Fibroblast of lung (primary cell): Measurements from ENCODE around the gene HOXA1. TPM values are rescaled to one million over a fixed set of nuclear protein-coding genes. Genes with fewer than 3 reads are reported as not detected.

Experiments
- DNase-seq, 2 donors: peaks; one replicate each; pipeline versions ENCODE4 v3.0.0 to v3.0.0-alpha.2; 2010; ENCODE audit warnings: low read depth in 2 of 2
- H2AFZ ChIP-seq: 2 replicates; pipeline ENCODE4 v1.5.1; 2012; ENCODE audit warnings: low read length, control low read depth, inconsistent platforms
- H3K27ac ChIP-seq: 2 replicates; pipeline ENCODE4 v1.5.1; 2011; ENCODE audit warnings: low read length, control low read depth; ENCODE audit not compliant: insufficient read depth
- H3K27me3 ChIP-seq: 2 replicates; pipeline ENCODE4 v1.5.1; 2011; ENCODE audit warnings: mild to moderate bottlenecking, low read length; ENCODE audit not compliant: control insufficient read depth, insufficient read depth
- H3K36me3 ChIP-seq: 2 replicates; pipeline ENCODE4 v1.5.1; 2011; ENCODE audit warnings: low read length; ENCODE audit not compliant: control insufficient read depth, insufficient read depth
- H3K4me1 ChIP-seq: 2 replicates; pipeline ENCODE4 v1.5.1; 2011; ENCODE audit warnings: low read length; ENCODE audit not compliant: control insufficient read depth, insufficient read depth; ENCODE audit errors: extremely low read depth
- H3K4me2 ChIP-seq: 2 replicates; pipeline ENCODE4 v1.5.1; 2011; ENCODE audit warnings: low read length, control low read depth; ENCODE audit not compliant: insufficient read depth; ENCODE audit errors: extremely low read depth
- H3K4me3 ChIP-seq, 4 experiments: fragments of 200-600 bp in 1 of 4; sonication (generic) in 1 of 4; replicated peaks in 1 of 4; 2 replicates each; pipeline ENCODE4 v1.5.1; 2011 to 2016; ENCODE audit warnings: low read length in 4 of 4, low read depth in 3 of 4, mild to moderate bottlenecking in 3 of 4, control low read depth in 2 of 4, inconsistent platforms in 1 of 4, mixed read lengths in 1 of 4; ENCODE audit not compliant: insufficient read depth in 1 of 4; ENCODE audit errors: control extremely low read depth in 1 of 4
- H3K79me2 ChIP-seq: 2 replicates; pipeline ENCODE4 v1.5.1; 2012; ENCODE audit warnings: mild to moderate bottlenecking, low read length, inconsistent platforms; ENCODE audit not compliant: control insufficient read depth, insufficient read depth
- H3K9ac ChIP-seq: 2 replicates; pipeline ENCODE4 v1.5.1; 2011; ENCODE audit warnings: mild to moderate bottlenecking, low read length, control low read depth; ENCODE audit not compliant: insufficient read depth
- H3K9me3 ChIP-seq: 2 replicates; pipeline ENCODE4 v1.5.1; 2012; ENCODE audit warnings: low read depth, low read length; ENCODE audit not compliant: control insufficient read depth, insufficient read depth
- H4K20me1 ChIP-seq: 2 replicates; pipeline ENCODE4 v1.5.1; 2011; ENCODE audit warnings: low read length; ENCODE audit not compliant: control insufficient read depth, insufficient read depth; ENCODE audit errors: extremely low read depth
- EZH2 ChIP-seq: IDR thresholded peaks from 2 replicates; pipeline ENCODE4 v1.5.1; 2012; ENCODE audit warnings: low read length, control low read depth, mild to moderate bottlenecking; ENCODE audit errors: missing control alignments
- polyA plus RNA-seq, 2 donors: library from polyadenylated mRNA; depleted of rRNA in 1 of 2; stranded (reverse) in 1 of 2; unstranded in 1 of 2; fragments of >200 nt; gene quantifications; 2 replicates each; pipeline ENCODE4 v1.2.1, GENCODE V29; 2011 to 2012; ENCODE audit warnings: missing spikeins in 1 of 2
- total RNA-seq: library from RNA; depleted of rRNA; stranded (reverse); fragments of >200 nt; gene quantifications from 2 replicates; pipeline ENCODE4 v1.2.1, GENCODE V29; 2014
- TF ChIP-seq, protein P1 (sequence below), 2 donors: IDR thresholded peaks in 1 of 2; conservative IDR thresholded peaks in 1 of 2; 1 replicate in 1 of 2; 2 replicates in 1 of 2; pipeline ENCODE4 v1.5.1; 2011 to 2012; ENCODE audit warnings: low read length in 2 of 2, control low read depth in 1 of 2, inconsistent platforms in 1 of 2, low read depth in 1 of 2, mild to moderate bottlenecking in 1 of 2

The HOXA1 gene
- total and polyA plus RNA-seq, 2 donors (not counting 1 experiment from before 2014, with no cell fraction given): 0.50 to 0.83 TPM

DNA sequence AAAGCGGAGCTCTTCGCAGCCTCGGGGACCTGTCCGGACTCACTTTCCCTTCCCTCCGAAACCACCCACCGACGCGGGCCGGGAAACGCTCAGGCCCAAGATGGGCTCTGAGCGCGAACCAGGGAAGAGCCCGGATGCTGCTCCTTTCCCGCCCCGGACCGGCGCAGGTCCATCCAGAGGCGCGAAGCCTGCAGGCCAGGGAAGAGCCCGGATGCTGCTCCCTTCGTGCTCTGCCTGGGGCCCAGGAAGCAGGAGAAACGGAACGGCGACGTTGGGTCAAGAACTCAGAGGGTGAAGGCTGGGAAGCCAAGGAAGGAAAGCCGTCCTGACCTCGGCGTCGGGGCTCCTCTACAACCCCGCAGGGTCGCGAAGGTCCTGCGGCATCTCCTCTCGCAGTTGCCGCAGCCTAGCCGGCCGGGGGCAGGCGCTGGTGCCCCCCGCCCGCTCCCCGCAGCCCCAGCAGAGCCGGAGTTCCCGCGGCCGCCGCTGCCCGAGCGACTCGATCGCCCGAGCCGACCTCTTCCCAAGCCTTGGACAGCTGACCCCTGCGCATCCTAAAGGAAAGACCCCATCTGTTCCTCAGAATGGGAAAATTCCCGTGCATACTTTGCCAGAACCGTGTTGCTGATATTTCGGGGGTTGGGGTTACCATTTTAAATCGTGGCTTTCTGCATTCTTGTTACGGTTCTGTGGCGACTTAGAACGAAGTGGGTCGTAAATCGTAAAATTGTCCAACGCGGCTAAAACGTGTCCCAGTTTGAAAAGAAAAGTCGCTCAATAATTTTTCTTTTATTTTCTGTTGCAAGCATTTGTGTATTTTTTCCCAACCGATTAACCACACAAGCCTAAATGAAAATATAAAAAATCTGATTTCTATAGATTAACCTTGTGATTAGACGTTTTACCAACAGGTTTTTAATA lies 7.5 kb downstream of the HOXA1 start:
- Histone ChIP-seq H3K27me3 (peaks cover 4% of the 10 kb centered on the region), H3K4me2 (no peak overlapping the region), H3K36me3 (no peaks in the 10 kb centered on the region), H3K4me1 (no peaks in the 10 kb centered on the region), H4K20me1 (no peaks in the 10 kb centered on the region), H3K79me2 (no peaks in the 10 kb centered on the region), H3K4me3 (no peak overlapping the region), H3K9ac (no peak overlapping the region), H3K9me3 (no peaks in the 10 kb centered on the region), H2AFZ (no peak overlapping the region), H3K27ac (no peak overlapping the region)
- DNase-seq: no peak
- no peak for TF ChIP-seq EZH2

DNA sequence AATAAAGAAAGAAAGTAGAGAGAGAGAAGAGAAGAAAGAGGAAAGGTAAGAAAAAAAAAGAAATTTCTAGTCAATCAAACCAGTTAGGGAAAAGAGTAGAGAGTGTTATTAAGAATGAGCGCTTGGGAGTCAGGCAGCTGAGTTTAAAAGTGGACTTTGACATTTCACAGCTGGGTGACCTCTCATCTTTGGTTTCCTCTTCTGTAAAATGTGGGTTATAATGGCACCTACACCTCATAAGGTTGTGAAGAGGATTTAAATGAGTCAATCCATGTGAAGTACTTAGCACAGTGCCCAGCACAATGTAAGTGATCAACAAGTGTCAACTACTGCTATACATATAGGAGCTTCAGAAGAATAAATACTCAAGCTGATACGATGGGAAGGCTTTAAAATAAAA lies 12.2 kb downstream of the HOXA1 start:
- no peak for DNase-seq
- H4K20me1 ChIP-seq: no peaks in the 10 kb centered on the region
- no peak overlapping the region for H2AFZ ChIP-seq
- no peaks in the 10 kb centered on the region for H3K9me3 ChIP-seq
- H3K9ac ChIP-seq: no peak overlapping the region
- no peaks in the 10 kb centered on the region for H3K36me3 ChIP-seq
- no peaks in the 10 kb centered on the region for H3K4me1 ChIP-seq
- H3K27me3 ChIP-seq: peaks cover 4% of the 10 kb centered on the region
- H3K4me3 ChIP-seq: no peak overlapping the region
- no peak overlapping the region for H3K4me2 ChIP-seq
- H3K27ac ChIP-seq: no peak overlapping the region
- TF ChIP-seq EZH2: no peak
- TF ChIP-seq, protein P1, sequence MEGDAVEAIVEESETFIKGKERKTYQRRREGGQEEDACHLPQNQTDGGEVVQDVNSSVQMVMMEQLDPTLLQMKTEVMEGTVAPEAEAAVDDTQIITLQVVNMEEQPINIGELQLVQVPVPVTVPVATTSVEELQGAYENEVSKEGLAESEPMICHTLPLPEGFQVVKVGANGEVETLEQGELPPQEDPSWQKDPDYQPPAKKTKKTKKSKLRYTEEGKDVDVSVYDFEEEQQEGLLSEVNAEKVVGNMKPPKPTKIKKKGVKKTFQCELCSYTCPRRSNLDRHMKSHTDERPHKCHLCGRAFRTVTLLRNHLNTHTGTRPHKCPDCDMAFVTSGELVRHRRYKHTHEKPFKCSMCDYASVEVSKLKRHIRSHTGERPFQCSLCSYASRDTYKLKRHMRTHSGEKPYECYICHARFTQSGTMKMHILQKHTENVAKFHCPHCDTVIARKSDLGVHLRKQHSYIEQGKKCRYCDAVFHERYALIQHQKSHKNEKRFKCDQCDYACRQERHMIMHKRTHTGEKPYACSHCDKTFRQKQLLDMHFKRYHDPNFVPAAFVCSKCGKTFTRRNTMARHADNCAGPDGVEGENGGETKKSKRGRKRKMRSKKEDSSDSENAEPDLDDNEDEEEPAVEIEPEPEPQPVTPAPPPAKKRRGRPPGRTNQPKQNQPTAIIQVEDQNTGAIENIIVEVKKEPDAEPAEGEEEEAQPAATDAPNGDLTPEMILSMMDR (conservative IDR thresholded peaks at IDR 0.05 in 1 of 2, IDR thresholded peaks at IDR 0.05 in 1 of 2; ENCODE audit: low read depth in 1 of 2, low read length in 2 of 2): no peak
- H3K79me2 ChIP-seq: no peaks in the 10 kb centered on the region

DNA sequence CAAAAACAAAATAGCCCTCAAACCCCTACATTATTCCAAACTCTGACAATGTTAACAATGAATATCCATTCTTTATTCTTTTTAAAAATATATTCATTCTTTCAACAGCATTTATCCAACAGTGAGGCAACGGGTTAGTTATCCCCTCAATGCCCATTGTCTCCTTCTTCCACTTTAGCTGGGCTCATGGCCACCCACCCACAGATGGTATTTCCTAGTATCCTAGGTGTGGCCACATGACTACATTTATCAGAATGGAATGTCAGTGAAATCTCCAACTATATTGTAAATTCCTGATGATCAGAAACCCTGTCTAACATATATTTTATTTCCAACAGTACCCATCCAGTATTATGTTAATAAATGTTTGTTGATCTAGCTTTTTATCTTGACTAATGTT lies 13.6 kb downstream of the HOXA1 start:
- Histone ChIP-seq H3K4me2 (no peak overlapping the region), H3K79me2 (no peaks in the 10 kb centered on the region), H4K20me1 (no peaks in the 10 kb centered on the region), H3K4me1 (no peaks in the 10 kb centered on the region), H3K36me3 (no peaks in the 10 kb centered on the region), H3K27ac (no peak overlapping the region), H3K4me3 (no peak overlapping the region), H2AFZ (no peak overlapping the region), H3K9ac (no peak overlapping the region), H3K27me3 (no peaks in the 10 kb centered on the region), H3K9me3 (no peaks in the 10 kb centered on the region)
- no peak for TF ChIP-seq EZH2
- TF ChIP-seq, protein P1 (conservative IDR thresholded peaks at IDR 0.05 in 1 of 2, IDR thresholded peaks at IDR 0.05 in 1 of 2; ENCODE audit: low read depth in 1 of 2, low read length in 2 of 2): no peak
- DNase-seq: no peak
